Stimulated activated memory B cell treated with anti-CD40 and anti-IgM and Interleukin-4, amounts not matched to agents 10 μg/mL and 1 μg/mL and 100 μg/mL, for 72 hours (primary cell): ENCODE measurements around the gene GLIS1.

Experiments used
- ATAC-seq: fragments of 150-1000 bp; cut with Tn5 transposase; 2 replicates; pipeline ENCODE4 v1.10.0; 2021
- H3K27ac Mint-ChIP-seq: one replicate; pipeline ENCODE4 v1.8.0; 2022; ENCODE audit warnings: mild to moderate bottlenecking, mixed read lengths
- H3K27me3 Mint-ChIP-seq: one replicate; pipeline ENCODE4 v1.8.0; 2022; ENCODE audit warnings: mixed read lengths
- H3K36me3 Mint-ChIP-seq: one replicate; pipeline ENCODE4 v1.8.0; 2022; ENCODE audit warnings: mixed read lengths
- H3K4me1 Mint-ChIP-seq: one replicate; pipeline ENCODE4 v1.8.0; 2022; ENCODE audit warnings: mixed read lengths
- H3K4me3 Mint-ChIP-seq: one replicate; pipeline ENCODE4 v1.8.0; 2022; ENCODE audit warnings: mild to moderate bottlenecking, moderate library complexity, mixed read lengths
- H3K9me3 Mint-ChIP-seq: one replicate; pipeline ENCODE4 v1.8.0; 2022; ENCODE audit warnings: mixed read lengths

The GLIS1 gene

DNA sequence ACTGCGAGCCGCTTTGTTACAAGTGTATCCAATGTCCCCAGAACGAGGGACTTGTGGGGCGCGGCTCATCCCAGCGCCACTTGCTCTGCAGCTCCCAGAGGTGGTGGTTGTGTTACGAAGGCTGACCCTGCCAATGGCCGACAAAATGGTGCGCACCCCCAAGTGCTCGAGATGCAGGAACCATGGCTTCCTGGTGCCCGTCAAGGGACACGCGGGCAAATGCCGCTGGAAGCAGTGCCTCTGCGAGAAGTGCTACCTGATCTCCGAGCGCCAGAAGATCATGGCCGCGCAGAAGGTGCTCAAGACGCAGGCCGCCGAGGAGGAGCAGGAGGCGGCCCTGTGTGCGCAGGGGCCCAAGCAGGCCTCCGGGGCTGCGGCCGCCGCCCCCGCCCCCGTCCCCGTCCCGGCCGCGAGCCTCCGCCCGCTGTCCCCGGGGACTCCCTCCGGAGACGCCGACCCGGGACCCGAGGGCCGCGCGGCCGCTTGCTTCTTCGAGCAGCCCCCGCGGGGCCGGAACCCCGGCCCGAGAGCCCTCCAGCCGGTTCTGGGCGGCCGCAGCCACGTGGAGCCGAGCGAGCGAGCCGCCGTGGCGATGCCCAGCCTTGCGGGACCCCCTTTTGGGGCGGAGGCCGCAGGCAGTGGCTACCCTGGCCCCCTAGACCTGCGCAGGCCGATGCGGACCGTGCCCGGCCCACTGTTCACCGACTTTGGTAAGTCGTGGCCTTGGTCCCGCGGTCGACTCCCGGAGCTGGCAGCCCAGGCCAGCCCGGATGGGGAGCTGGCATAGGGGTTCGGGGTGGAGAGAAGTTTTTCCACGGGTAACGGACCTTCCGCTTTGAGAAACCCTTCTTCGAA is 279.4 kb downstream of the GLIS1 start, which contains the start of gene DMRTB1:
Gene DMRTB1 (plus strand): TSS at position 79 of the 855 bp plus-strand sequence. CDS start 55 bp downstream, at position 134.
- H3K27me3 Mint-ChIP-seq: no peaks in the 10 kb centered on the region

DNA sequence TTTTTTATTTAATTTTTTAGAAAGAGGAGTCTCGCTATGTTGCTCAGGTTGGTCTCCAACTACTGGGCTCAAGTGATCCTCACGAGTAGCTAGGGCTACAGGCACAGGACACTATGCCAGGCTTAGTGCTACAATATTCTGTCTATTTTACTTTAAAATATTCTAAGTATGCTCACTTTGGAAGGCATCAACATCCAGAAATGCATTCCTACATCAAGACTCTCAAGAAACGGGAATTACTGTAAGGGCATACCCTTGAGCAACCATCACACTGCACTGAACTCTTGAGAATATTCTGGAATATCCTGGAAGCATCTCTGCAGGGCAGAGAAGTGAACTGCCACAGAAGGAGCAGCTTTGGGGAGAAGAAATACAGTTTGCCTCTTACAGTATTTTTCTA is 280.3 kb downstream of the GLIS1 start:
- ATAC-seq: no peak
- Mint-ChIP-seq H3K4me1 (no peaks in the 10 kb centered on the region), H3K36me3 (no peaks in the 10 kb centered on the region), H3K27ac (no peak overlapping the region), H3K27me3 (no peaks in the 10 kb centered on the region), H3K9me3 (no peaks in the 10 kb centered on the region), H3K4me3 (no peak overlapping the region)

More for the DNA sequence above, 279.4 kb downstream of the GLIS1 start, which contains the start of gene DMRTB1:
- Mint-ChIP-seq H3K4me3 (no peak within 1 kb of the TSS), H3K9me3 (no peaks in the 10 kb centered on the region), H3K27ac (no peak within 1 kb of the TSS), H3K4me1 (no peaks in the 10 kb centered on the region), H3K36me3 (no peaks in the 10 kb centered on the region)
- ATAC-seq: peak; percentile 34
